Brain microvascular endothelial cell (primary cell): Measurements from ENCODE around the gene TMC1.

Source experiments
- DNase-seq: peaks from one replicate; pipeline ENCODE4 v3.0.0-alpha.2; 2020
- H3K27ac ChIP-seq: fragments of 250-450 bp; sonication (Bioruptor Pico); 2 replicates; pipeline ENCODE4 v1.5.1; 2020; ENCODE audit warnings: mild to moderate bottlenecking, moderate library complexity
- H3K27me3 ChIP-seq: fragments of 250-450 bp; sonication (Bioruptor Pico); replicated peaks from 2 replicates; pipeline ENCODE4 v1.5.1; 2020; ENCODE audit warnings: mild to moderate bottlenecking
- H3K36me3 ChIP-seq: fragments of 250-450 bp; sonication (Bioruptor Pico); replicated peaks from 2 replicates; pipeline ENCODE4 v1.5.1; 2020; ENCODE audit warnings: mild to moderate bottlenecking
- H3K4me3 ChIP-seq: 2 replicates; pipeline ENCODE4 v1.5.1; 2011; ENCODE audit warnings: low read depth, mild to moderate bottlenecking, control low read depth, low read length, moderate library complexity
- in situ Hi-C: cut with HindIII; loops from 2 replicates; pipeline ENCODE4 v1.10.0; 2017; ENCODE audit warnings: low sequenced_read_pairs, low pct_ligation_motif_present
- TF ChIP-seq, protein P1 (sequence below): IDR thresholded peaks from 2 replicates; pipeline ENCODE4 v1.5.1; 2011; ENCODE audit warnings: low read depth, mild to moderate bottlenecking, moderate library complexity, low read length, control low read depth, inconsistent platforms; ENCODE audit errors: missing control alignments

TMC1 gene

DNA sequence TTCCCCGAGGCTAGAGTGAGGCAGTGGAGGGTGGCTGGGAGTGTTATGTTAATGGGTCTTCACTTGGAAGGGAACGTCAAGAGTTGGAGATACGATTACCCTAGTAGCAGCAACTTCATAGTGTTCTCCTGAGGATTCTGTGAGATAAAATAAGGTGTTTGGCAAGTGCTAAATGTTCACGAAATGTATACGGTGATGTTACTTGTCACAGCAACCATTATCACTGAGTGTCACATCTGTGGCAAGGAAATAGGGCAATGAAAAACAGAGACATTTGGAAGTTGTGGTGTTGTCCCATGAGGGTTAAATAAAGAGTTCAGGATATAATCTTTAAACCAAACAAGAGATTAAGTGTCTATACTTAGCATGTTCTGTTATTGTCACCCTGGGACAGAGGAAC lies 248.1 kb downstream of the TMC1 start:
- no peak overlapping the region for H3K4me3 ChIP-seq
- TF ChIP-seq, protein P1, sequence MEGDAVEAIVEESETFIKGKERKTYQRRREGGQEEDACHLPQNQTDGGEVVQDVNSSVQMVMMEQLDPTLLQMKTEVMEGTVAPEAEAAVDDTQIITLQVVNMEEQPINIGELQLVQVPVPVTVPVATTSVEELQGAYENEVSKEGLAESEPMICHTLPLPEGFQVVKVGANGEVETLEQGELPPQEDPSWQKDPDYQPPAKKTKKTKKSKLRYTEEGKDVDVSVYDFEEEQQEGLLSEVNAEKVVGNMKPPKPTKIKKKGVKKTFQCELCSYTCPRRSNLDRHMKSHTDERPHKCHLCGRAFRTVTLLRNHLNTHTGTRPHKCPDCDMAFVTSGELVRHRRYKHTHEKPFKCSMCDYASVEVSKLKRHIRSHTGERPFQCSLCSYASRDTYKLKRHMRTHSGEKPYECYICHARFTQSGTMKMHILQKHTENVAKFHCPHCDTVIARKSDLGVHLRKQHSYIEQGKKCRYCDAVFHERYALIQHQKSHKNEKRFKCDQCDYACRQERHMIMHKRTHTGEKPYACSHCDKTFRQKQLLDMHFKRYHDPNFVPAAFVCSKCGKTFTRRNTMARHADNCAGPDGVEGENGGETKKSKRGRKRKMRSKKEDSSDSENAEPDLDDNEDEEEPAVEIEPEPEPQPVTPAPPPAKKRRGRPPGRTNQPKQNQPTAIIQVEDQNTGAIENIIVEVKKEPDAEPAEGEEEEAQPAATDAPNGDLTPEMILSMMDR: no peak
- no peaks in the 10 kb centered on the region for H3K36me3 ChIP-seq
- in situ Hi-C loops: no loop called here
- no peak for DNase-seq
- no peak overlapping the region for H3K27ac ChIP-seq
- H3K27me3 ChIP-seq: no peaks in the 10 kb centered on the region

- TF ChIP-seq, protein P1: no peak
- in situ Hi-C loops: no loop called here
- no peak for DNase-seq
- no peak overlapping the region for H3K27ac ChIP-seq
- no peak overlapping the region for H3K4me3 ChIP-seq
- no peaks in the 10 kb centered on the region for H3K27me3 ChIP-seq
- no peaks in the 10 kb centered on the region for H3K36me3 ChIP-seq
Observed at GRCh38 chr9:72772661-72773060, 251.3 kb downstream of the TMC1 start.

DNA sequence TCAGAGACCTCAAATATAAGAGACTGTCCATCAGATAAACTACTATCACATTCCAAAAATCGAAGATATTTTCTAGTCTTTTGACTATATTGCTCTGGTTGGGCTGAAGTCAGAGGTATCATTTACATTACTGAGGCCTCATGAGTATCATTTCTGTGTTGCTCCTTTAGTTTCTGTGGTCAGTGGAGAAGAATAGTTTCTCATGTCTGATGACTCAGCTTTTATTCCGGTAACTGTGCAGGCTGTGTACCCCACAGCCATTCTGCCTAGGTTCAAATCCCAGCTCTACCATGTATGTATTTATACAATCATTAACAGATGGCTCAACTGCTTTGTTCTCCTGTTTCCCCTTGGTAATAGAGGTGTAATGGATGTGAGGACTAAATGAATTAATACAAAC lies 252.2 kb downstream of the TMC1 start:
- in situ Hi-C loops: no loop called here
- no peak for DNase-seq
- Histone ChIP-seq H3K36me3 (no peaks in the 10 kb centered on the region), H3K27me3 (no peaks in the 10 kb centered on the region), H3K27ac (no peak overlapping the region), H3K4me3 (no peak overlapping the region)
- TF ChIP-seq, protein P1: no peak

GRCh38 chr9:72775570-72775969 lies 254.2 kb downstream of the TMC1 start:
- Histone ChIP-seq H3K36me3 (no peaks in the 10 kb centered on the region), H3K27ac (no peak overlapping the region), H3K4me3 (no peak overlapping the region), H3K27me3 (no peaks in the 10 kb centered on the region)
- in situ Hi-C loops: no loop called here
- TF ChIP-seq, protein P1: no peak
- no peak for DNase-seq

DNA sequence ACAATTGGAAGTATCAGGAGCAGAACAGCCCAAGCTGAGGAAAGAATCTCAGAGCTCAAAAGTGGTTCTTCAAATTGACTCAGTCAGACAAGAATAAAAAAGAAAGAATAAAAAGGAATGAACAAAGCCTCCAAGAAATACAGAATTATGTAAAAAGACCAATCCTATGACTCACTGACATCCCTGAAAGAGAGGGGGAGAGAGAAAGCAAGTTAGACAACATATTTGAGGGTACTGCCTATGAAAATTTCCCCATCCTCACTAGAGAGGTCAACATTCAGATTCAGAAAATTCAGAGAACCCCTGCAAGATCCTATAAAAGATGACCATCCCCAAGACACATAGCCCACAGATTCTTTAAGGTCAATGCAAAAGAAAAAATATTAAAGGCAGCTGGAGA lies 258.2 kb downstream of the TMC1 start:
- Histone ChIP-seq H3K27me3 (no peaks in the 10 kb centered on the region), H3K36me3 (no peaks in the 10 kb centered on the region), H3K27ac (no peak overlapping the region), H3K4me3 (no peak overlapping the region)
- in situ Hi-C loops: no loop called here
- DNase-seq: no peak
- TF ChIP-seq, protein P1: no peak

DNA sequence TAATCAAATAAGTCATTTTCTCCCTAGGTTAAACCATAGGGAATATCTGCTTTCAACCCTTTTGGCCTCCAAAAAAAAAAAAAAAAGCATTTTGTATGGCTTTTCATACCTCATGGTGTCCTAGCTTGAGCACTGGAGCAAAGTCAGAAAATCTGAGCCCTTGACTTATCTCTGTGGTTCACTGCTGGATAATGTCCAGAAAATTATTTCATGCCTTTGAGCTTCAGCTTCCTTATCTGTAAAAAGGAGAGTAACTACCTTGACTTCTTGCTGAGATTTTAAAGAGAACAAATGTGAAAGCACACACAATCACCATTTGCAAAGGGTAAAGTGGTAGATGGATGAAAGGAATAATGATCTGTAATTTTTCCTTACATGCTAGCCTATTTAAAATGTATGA lies 265.5 kb downstream of the TMC1 start:
- Histone ChIP-seq H3K36me3 (no peaks in the 10 kb centered on the region), H3K4me3 (no peak overlapping the region), H3K27ac (no peak overlapping the region), H3K27me3 (no peaks in the 10 kb centered on the region)
- TF ChIP-seq, protein P1: no peak
- DNase-seq: no peak
- in situ Hi-C loops: no loop called here
